Activated T-cell treated with anti-CD3 and anti-CD28 coated beads for 24 hours (primary cell): ENCODE results near the gene CD300C.
A peak's percentile ranks its signal among the peaks of the same experiment; 100 is the strongest.
"Not testable (repeated sequence)": the region's sequence is repeated elsewhere in the genome, so short reads cannot be mapped to it uniquely, and the experiment has no call there.

Source experiments
- DNase-seq: peaks from one replicate; pipeline ENCODE4 v3.0.0-alpha.2; 2020; ENCODE audit warnings: low read depth

Gene CD300C

DNA sequence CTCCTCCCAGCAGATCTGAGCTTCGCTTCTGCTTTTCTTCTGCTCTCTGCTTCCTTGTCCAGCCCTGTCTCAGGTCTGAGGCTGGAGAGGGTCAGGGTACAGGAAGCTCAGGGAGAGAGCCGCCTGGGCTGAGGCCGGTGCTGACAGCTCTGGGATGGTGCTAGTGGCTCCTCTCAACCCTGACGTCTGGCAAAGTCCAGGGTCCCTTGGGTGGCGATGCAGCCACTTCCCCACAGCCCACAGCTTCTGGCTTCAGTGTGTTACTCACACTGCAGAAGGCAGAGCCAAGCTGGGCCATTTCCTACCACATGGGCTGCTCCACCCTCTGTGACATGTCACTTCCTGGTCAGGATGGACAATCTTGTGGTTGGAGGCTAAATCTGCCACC is at the start of gene CD300C:
CD300C (minus strand) TSS at position 273 of the 388 bp plus-strand sequence. CDS start 333 bp downstream, outside the sequence.
- DNase-seq = no peak

DNA sequence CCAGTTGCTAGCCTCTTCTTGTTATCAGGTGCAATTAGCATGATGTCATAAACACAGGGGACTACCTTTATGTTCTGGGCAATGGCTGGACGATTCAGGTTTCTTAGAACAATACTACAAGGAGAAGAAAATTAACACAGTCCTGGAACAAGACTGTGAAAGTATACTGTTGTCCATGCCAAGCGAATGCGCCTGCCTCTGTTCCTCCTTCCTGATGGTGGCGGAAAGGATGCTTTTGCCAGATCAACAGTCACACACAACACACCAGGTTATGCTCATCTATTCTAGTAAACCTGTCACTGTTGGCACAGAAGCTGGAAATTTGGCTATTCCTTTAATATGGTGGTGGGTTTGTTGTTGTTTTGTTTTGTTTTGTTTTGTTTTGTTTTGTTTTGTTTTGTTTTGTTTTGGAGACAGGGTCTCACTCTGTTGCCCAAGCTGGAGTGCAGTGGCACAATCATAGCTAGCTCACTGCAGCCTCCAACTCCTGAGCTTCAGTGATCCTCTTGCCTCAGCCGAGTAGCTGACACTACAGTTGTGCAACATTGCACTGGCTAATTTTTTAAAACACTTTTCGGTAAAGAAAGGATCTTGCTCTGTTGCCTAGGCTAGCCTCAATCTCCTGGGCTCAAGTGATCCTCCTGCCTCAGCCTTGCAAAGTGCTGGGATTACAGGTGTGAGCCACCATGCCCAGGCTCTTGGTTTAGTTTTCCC is 49.3 kb upstream of the CD300C start:
- DNase-seq = no peak

DNA sequence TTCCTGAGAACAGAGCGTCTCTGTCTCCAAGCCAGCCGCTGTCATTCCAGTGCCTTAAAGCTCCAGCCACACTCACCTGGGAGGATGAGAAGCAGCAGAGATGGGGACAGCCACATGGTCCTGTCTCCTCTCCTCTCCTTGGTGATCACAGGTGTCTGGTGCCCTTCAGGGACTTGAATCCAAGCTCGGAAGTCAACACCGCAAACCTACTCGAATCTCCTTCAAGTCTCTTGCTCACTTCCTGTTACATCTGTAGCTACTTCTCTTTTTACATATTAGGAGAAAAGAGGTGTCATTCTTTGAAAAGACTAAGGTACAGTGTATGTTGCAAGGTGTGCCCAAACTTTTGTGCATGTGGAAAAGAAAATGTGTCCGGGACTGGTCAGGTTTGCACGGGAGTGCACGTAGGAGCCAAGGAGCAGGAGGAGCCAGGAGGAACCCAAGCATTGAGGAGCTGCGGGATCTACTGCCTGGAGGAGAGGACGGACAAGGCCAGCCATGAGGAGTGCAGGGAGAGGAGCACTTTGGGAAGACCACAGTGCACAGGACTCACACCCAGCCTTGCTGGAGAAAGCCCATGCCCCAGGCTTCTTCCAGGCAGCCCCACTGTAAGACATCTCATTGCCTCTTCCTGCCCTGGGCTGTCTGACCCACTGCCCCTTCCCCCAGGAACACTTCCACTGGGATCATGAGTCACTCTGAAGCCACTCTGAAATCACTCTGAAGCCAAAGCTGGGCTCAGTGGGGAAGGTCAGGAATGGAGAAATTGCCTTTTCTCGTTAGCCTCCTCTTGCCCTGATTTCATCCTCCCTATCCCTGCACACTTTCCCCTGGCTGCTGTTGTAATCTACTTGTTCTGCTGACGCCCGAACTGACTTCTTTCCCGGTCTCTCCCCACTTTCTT is 46.4 kb upstream of the CD300C start, which contains the start of gene CD300LD:
CD300LD (minus strand) TSS at position 197 of the 904 bp plus-strand sequence; CDS start at position 116, 81 bp downstream.
- no peak for DNase-seq

DNA sequence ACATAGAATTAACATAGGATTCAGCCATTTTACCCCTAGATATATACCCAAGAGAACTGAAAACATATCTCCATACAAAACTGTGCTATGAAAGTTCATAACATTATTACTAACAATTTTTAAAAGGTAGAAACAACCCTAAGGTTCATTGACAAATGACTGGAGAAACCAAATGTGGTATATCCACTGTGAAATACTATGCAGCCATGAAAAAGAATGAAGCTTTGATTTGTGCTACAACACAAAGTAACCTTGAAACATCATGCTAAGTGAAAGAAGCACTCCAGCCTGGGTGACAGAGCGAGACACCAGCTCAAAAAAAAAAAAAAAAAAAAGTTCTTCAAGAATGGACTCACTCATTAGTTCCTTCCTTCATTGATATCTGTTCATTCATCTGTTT is 45.6 kb upstream of the CD300C start:
- no peak for DNase-seq

GRCh38 chr17:74585711-74586110 is 39.8 kb upstream of the CD300C start:
- no peak for DNase-seq

DNA sequence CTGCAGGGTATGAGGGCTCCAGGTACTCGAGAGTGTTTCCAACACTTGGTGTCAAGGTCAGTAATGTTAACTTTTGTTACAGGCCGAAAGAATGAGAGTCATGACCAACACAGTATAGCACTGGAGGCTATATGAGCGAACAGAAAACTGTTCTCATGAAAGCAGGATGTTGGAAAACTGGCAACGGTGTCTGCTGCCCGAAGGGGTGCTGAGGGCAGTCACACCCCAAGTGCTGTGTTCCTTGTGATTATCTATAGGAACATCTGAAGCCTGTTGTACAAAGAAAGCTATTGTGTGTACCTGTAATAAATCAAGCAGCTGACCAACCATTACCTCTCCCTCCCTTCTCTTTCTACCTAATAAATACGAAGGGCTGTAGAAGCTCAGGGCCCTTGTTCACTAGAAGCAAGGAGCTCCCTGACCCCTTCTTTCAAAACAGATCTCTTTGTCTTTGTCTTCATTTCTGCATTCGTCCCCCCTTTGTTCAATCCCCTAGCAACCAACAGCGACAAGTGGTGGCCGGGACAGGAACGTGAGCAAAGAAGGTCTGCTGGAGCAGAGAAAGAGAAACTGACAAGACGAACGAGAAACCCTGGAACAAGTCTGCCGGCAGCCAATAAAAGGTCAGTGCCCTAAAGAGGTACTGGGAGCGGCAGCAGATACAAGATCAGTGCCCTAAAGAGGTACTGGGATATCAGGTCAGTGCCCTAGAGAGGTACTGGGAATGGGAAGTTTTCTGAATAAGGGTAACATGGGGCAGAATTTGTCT is 38.6 kb upstream of the CD300C start:
- DNase-seq = no peak

GRCh38 chr17:74582633-74583032 is 36.7 kb upstream of the CD300C start:
- no peak for DNase-seq

DNA sequence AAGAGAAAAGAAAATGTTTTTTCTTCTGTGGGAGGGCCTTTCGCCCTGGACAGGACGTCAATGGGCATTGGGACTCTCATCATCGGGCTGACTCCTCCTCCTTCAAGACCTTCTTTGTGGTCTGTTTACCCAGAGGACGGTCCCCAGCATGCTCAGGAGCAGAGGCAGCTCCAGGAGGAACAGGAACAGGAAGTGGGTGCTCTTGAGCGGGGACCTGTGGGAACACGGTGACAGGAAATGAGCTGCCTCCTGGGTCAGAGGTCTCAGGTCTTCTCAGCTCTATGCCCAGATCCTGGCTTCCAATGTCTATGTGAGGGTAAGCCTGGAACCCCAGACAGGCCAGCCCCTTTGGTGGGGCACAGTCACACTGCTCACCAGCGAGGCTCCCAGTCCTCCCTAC is 34.0 kb upstream of the CD300C start:
- no peak for DNase-seq

- DNase-seq = no peak
Observed at GRCh38 chr17:74578979-74579378, 33.1 kb upstream of the CD300C start.

DNA sequence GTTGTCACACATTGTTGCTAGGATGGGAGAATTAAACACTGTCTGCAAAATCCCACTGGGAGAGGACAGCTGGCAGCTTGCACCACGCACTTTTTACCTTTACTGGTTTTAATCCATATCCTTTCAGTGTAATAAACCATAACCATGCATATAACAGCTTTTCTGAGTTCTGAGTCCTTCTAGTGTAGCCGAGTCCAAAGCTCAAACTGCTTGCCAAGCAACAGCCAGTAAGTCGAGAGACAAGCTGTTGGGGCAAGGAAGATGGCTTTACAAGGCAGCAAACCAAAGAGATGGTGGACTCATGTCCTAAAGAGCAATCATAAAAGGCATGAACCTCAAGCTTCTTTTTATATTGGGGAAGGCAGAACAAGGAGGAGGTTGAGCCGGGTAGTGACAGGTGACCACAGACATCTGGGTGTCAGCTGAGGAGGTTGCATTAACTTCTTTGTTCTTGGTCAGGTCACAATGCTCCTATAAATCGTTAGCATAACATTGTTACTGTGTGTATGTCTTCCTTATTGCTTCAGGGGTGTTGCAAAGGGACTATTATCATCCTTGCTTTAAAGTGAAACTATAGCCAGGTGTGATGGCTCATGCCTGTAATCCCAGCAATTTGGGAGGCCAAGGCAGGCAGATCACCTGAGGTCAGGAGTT is 28.7 kb upstream of the CD300C start:
- no peak for DNase-seq

- DNase-seq = not testable (repeated sequence)
Observed at GRCh38 chr17:74573635-74574034, 27.7 kb upstream of the CD300C start.

- DNase-seq = no peak
Observed at GRCh38 chr17:74573169-74573568, 27.3 kb upstream of the CD300C start.

- no peak for DNase-seq
Observed at GRCh38 chr17:74571621-74572270, 25.8 kb upstream of the CD300C start.

GRCh38 chr17:74569020-74570003 is 23.4 kb upstream of the CD300C start:
- peak; percentile 18 for DNase-seq

GRCh38 chr17:74568106-74568873 is 22.4 kb upstream of the CD300C start:
- DNase-seq = no peak

GRCh38 chr17:74567397-74567796 is 21.5 kb upstream of the CD300C start, which contains the start of gene CD300H:
CD300H (minus strand) TSS chr17:74567509.
- no peak for DNase-seq

DNA sequence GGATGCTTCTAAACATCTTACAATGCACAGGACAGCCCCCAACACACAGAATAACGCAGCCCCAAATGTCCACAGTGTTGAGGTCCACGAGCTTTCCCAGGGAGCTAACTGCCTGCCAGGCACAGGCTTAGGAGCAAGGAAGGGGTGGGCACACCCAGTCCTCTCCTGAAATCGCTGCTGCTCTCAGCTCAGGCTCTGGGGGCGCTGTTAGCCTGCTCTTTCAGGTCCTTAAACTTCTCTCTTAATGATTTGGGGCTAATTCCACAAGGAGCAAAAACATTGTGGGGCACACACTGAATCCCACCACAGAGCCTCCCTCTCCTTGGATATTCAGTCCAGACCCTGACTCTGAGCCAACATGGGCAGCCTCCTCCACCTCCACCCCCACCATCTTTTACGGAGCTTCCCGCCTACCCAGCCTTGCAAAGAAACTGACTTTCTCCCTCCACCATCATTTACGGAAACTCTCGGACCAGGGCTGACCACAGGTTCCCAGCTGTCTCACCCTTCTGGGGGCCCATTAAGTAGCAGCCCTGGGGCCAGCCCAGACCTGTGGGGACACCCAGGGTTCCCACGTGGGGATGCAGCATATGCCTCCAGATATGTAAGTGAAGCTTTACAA is 20.3 kb upstream of the CD300C start:
- no peak for DNase-seq

DNA sequence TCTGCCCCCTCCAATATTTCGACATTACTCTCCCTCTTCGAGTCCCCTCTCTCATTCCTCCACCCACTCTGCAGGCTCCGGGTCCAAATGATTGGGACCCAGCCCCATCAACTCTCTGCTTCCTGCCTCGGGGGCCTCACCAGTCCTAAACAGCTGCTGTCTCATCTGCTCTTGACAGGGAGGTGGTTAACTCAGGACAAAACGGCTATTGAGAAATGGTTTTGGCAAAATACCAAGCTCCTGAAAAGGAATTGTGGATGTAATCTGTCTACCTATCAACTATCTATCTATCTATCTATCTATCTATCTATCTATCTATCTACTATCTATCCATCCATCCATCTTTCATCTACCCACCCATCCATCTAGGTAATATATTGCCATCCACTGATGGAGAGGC is 19.2 kb upstream of the CD300C start:
- DNase-seq = no peak

DNA sequence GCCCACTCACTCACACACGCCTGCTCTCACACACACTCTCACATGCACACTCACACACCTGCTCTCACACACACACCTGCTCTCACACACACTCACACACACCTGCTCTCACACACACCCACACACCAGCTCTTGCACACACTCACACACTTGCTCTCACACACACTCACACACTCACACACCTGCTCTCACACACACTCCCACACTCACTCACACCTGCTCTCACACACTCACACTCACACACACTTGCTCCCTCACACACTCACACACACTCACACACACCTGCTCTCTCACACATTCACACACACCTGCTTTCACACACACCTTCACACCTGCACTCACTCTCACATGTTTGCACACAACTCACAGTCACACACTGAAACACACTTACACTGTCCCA is 17.4 kb upstream of the CD300C start:
- DNase-seq = no peak
